Measurements from ENCODE around the gene SV2C.
"Not testable (repeated sequence)": the region's sequence is repeated elsewhere in the genome, so short reads cannot be mapped to it uniquely, and the experiment has no call there.

Gene SV2C

GRCh38 chr5:76082772-76083554, at the start of gene SV2C:
Gene SV2C (plus strand): TSS chr5:76083383. CDS start chr5:76131751, 48,368 bp downstream.
- no peak for DNase-seq

- peak; percentile 9 for DNase-seq
Observed at GRCh38 chr5:76037736-76038151, 45.4 kb upstream of the SV2C start.

GRCh38 chr5:76038212-76038611, 45.0 kb upstream of the SV2C start:
- DNase-seq, result no peak

- no peak for DNase-seq
Observed at GRCh38 chr5:76040806-76041205, 42.4 kb upstream of the SV2C start.

GRCh38 chr5:76041863-76042262, 41.3 kb upstream of the SV2C start:
- no peak for DNase-seq

- no peak for DNase-seq
Observed at GRCh38 chr5:76046741-76047140, 36.4 kb upstream of the SV2C start.

- no peak for DNase-seq
Observed at GRCh38 chr5:76050134-76050533, 33.0 kb upstream of the SV2C start.

GRCh38 chr5:76062502-76063041, 20.6 kb upstream of the SV2C start:
- DNase-seq, result no peak

- DNase-seq, result no peak
Observed at GRCh38 chr5:76065258-76065657, 17.9 kb upstream of the SV2C start.

- DNase-seq, result no peak
Observed at GRCh38 chr5:76069061-76069735, 14.0 kb upstream of the SV2C start.

- DNase-seq, result no peak
Observed at GRCh38 chr5:76074487-76075065, 8.6 kb upstream of the SV2C start.

GRCh38 chr5:76081811-76082771, 1.1 kb upstream of the SV2C start:
- DNase-seq, result no peak

GRCh38 chr5:76083555-76084495, 642 bp downstream of the SV2C start:
- DNase-seq, result no peak

- DNase-seq, result no peak
Observed at GRCh38 chr5:76084496-76085242, 1.5 kb downstream of the SV2C start.

GRCh38 chr5:76085243-76085579, 2.0 kb downstream of the SV2C start:
- DNase-seq, result no peak

GRCh38 chr5:76086095-76086494, 2.9 kb downstream of the SV2C start:
- no peak for DNase-seq

GRCh38 chr5:76089156-76089555, 6.0 kb downstream of the SV2C start:
- DNase-seq, result not testable (repeated sequence)

GRCh38 chr5:76091351-76091750, 8.2 kb downstream of the SV2C start:
- no peak for DNase-seq

- no peak for DNase-seq
Observed at GRCh38 chr5:76099286-76099702, 16.1 kb downstream of the SV2C start.

- no peak for DNase-seq
Observed at GRCh38 chr5:76099756-76100155, 16.6 kb downstream of the SV2C start.

- DNase-seq, result no peak
Observed at GRCh38 chr5:76104027-76104426, 20.8 kb downstream of the SV2C start.
